OCI-LY1 (cell line): Measurements from ENCODE around the gene ARHGEF16.

ENCODE experiments used
- H2AFZ ChIP-seq: fragments of 200-600 bp; sonication (generic), shearing (Covaris generic); 2 replicates; pipeline ENCODE4 v1.6.0; 2014; ENCODE audit warnings: antibody characterized with exemption, mild to moderate bottlenecking, low read length
- H3F3A ChIP-seq: fragments of 200-600 bp; sonication (generic), shearing (Covaris generic); 2 replicates; pipeline ENCODE4 v1.6.0; 2014; ENCODE audit warnings: mild to moderate bottlenecking, antibody characterized with exemption, low read length, moderate library complexity; ENCODE audit not compliant: insufficient read depth
- H3K27ac ChIP-seq: fragments of 200-600 bp; sonication (generic); 2 replicates; pipeline ENCODE4 v1.5.1; 2014; ENCODE audit warnings: low read length, mixed run types, mild to moderate bottlenecking, low read depth; ENCODE audit not compliant: poor library complexity, severe bottlenecking
- H3K27me3 ChIP-seq: fragments of 200-600 bp; sonication (generic); 2 replicates; pipeline ENCODE4 v1.6.0; 2014; ENCODE audit warnings: antibody characterized with exemption, mild to moderate bottlenecking, low read length, moderate library complexity; ENCODE audit not compliant: insufficient read depth
- H3K36me3 ChIP-seq: fragments of 200-600 bp; sonication (generic); 2 replicates; pipeline ENCODE4 v1.6.1; 2014; ENCODE audit warnings: mild to moderate bottlenecking, antibody characterized with exemption, low read length, moderate library complexity, mixed read lengths; ENCODE audit not compliant: insufficient read depth
- H3K4me1 ChIP-seq: fragments of 200-600 bp; sonication (generic); 2 replicates; pipeline ENCODE4 v1.5.1; 2014; ENCODE audit warnings: mild to moderate bottlenecking, low read length, moderate library complexity; ENCODE audit not compliant: insufficient read depth, severe bottlenecking
- H3K4me2 ChIP-seq: fragments of 200-600 bp; sonication (generic), shearing (Covaris generic); 2 replicates; pipeline ENCODE4 v1.6.1; 2014; ENCODE audit warnings: low read length
- H3K4me3 ChIP-seq: fragments of 200-600 bp; sonication (generic); 2 replicates; pipeline ENCODE4 v1.5.1; 2014; ENCODE audit warnings: low read length, low read depth, mild to moderate bottlenecking, mixed read lengths; ENCODE audit not compliant: poor library complexity, severe bottlenecking
- H3K79me2 ChIP-seq: fragments of 200-600 bp; shearing (Covaris generic); 2 replicates; pipeline ENCODE4 v1.6.1; 2016; ENCODE audit warnings: mixed run types, low read length, mixed read lengths; ENCODE audit not compliant: insufficient read depth
- H3K9ac ChIP-seq: fragments of 200-600 bp; sonication (generic), shearing (Covaris generic); 2 replicates; pipeline ENCODE4 v1.6.1; 2014; ENCODE audit warnings: mild to moderate bottlenecking, low read length, mixed read lengths
- H3K9me2 ChIP-seq: fragments of 200-600 bp; sonication (generic), shearing (Covaris generic); 2 replicates; pipeline ENCODE4 v1.6.1; 2014; ENCODE audit warnings: low read depth, mild to moderate bottlenecking, low read length, mixed read lengths
- H3K9me3 ChIP-seq: fragments of 200-600 bp; shearing (Covaris generic); 2 replicates; pipeline ENCODE4 v1.6.1; 2014; ENCODE audit warnings: low read length, mixed read lengths
- H4K20me1 ChIP-seq: fragments of 200-600 bp; sonication (generic), shearing (Covaris generic); 2 replicates; pipeline ENCODE4 v1.6.0; 2016; ENCODE audit warnings: mild to moderate bottlenecking, low read length; ENCODE audit not compliant: insufficient read depth
- CTCF ChIP-seq: fragments of 200-600 bp; sonication (generic), shearing (Covaris generic); IDR thresholded peaks from 2 replicates; pipeline ENCODE4 v1.5.1; 2017; ENCODE audit warnings: mild to moderate bottlenecking, antibody characterized with exemption, low read length, moderate library complexity, mixed read lengths
- EZH2 ChIP-seq: fragments of 200-600 bp; sonication (generic), shearing (Covaris generic); IDR thresholded peaks from 2 replicates; pipeline ENCODE4 v1.8.0; 2017; ENCODE audit warnings: borderline replicate concordance, mixed run types, mild to moderate bottlenecking, antibody characterized with exemption, low read length, moderate library complexity, mixed read lengths

ARHGEF16 gene

DNA sequence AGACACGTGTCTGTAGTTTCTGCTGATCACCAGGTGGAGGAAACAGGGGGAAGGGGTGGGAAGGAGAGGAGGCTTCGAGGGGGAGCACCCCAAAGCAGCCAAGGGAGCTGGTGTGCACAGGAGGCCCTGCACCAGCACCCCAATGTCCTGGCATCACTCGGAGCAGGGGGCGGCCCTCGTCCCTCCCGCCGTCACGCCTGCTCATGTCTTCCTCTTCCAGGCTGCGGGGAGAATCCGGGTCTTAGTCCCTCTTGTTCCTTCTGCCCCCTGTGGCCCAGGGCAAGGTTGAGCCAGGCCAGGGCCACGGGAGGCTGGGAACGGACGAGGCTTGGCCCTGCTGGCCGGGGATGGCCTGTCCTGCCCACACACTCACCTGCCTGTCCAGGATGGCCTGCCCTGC lies 21.4 kb upstream of the ARHGEF16 start:
- Histone ChIP-seq H4K20me1 (no peaks in the 10 kb centered on the region), H3K79me2 (no peaks in the 10 kb centered on the region), H3K9ac (no peak overlapping the region), H3K27ac (no peak overlapping the region), H3K4me2 (no peak overlapping the region), H3K9me2 (no peaks in the 10 kb centered on the region), H2AFZ (no peak overlapping the region), H3K9me3 (no peaks in the 10 kb centered on the region), H3K4me3 (no peak overlapping the region), H3K36me3 (no peaks in the 10 kb centered on the region), H3K27me3 (no peaks in the 10 kb centered on the region), H3F3A (no peaks in the 10 kb centered on the region), H3K4me1 (no peaks in the 10 kb centered on the region)
- no peak for TF ChIP-seq CTCF
- TF ChIP-seq EZH2: no peak

DNA sequence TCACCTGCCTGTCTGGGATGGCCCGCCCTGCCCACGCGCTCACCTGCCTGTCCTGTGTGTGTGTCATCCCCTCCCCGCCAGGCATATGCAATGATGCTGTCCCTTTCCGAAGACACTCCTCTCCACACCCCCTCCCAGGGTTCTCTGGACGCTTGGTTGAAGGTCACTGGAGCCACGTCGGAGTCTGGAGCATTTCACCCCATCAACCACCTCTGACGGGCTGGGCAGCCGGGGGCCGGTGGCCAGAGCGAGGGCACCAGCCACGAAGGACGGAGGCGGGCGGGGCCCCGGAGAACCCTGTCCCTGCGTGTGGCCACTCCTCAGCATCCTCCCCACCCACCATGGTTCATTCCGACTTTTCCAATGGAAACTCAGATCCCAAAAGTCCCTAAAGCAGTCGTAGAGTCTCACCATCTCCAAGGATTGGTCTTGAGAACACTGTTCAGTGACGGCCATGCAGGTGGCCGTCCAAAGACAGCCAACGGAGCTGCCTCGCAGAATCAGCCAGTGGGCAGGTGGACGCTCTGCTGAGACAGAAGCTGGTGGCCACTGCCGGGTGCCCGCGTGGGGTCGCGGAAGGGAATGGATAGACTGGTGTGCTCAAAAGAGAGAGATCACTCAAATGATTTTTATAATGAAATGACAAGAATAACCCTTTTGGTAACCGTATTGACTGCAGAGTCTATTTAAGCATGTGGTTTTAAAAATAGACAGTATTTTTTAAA lies 20.7 kb upstream of the ARHGEF16 start:
- H3K27me3 ChIP-seq: no peaks in the 10 kb centered on the region

GRCh38 chr1:3434406-3435110 lies 19.9 kb upstream of the ARHGEF16 start:
- H3K27ac ChIP-seq: no peak overlapping the region
- no peaks in the 10 kb centered on the region for H4K20me1 ChIP-seq
- H3K4me2 ChIP-seq: no peak overlapping the region
- TF ChIP-seq CTCF: no peak
- no peaks in the 10 kb centered on the region for H3K36me3 ChIP-seq
- H3K9ac ChIP-seq: no peak overlapping the region
- no peak overlapping the region for H3K4me3 ChIP-seq
- no peaks in the 10 kb centered on the region for H3K9me2 ChIP-seq
- no peaks in the 10 kb centered on the region for H3K4me1 ChIP-seq
- no peaks in the 10 kb centered on the region for H3K9me3 ChIP-seq
- no peak overlapping the region for H2AFZ ChIP-seq
- H3K79me2 ChIP-seq: no peaks in the 10 kb centered on the region
- H3F3A ChIP-seq: no peaks in the 10 kb centered on the region
- H3K27me3 ChIP-seq: no peaks in the 10 kb centered on the region

More for the DNA sequence above, 20.7 kb upstream of the ARHGEF16 start:
- Histone ChIP-seq H4K20me1 (no peaks in the 10 kb centered on the region), H3K4me2 (no peak overlapping the region), H3K27ac (no peak overlapping the region), H3K9me3 (no peaks in the 10 kb centered on the region), H3K79me2 (no peaks in the 10 kb centered on the region), H3K4me3 (no peak overlapping the region), H3K36me3 (no peaks in the 10 kb centered on the region), H3K4me1 (no peaks in the 10 kb centered on the region), H3K9ac (no peak overlapping the region), H2AFZ (no peak overlapping the region), H3K9me2 (no peaks in the 10 kb centered on the region), H3F3A (no peaks in the 10 kb centered on the region)
- TF ChIP-seq EZH2: no peak
- TF ChIP-seq CTCF: no peak
